ENCODE measurements around the gene MAGI3.

The MAGI3 gene

DNA sequence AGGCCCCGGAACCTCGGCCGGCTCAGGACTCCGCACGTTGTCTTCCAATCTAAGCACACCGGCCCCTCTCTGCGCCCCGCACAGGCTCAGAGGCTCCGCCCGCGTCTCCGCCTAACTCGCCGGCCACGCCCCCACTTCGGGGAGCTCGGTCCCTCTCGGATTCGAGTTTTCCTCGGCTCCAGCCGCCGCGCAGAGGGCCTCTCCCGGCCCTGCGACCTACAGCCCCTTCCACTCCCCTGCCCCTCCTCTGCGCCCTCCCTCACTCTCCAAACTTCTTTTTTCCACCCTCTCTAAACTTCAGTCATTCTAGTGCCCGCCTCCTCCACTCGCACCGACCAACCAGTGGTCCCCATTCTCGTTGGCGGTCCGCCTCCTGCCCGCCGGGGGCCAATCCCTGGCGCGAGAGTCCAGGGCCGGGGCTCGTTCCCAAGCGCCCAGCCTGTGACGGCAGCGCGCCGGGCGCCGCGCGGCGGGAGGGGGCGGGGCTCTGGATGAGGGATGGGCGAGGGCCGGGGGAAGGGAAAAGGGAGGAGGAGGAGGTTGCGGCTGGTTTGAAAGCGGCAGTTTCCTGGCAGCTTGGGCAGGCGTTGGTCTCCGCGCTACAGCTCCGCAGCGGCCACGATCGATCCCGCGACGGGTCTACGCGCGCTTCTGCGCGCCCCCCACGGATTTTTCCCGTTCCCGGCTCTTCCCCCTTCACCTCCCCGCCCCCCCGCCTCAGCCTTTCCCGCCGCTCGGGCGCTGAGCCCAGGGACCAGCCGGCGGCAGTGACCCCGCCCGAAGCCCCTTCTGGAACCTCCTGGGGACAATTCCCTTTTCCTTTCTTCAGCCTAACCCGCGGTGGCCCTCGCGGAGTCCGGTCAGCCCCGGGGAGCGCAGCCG lies at the start of gene MAGI3:
MAGI3 (plus strand) TSS at position 563 of the 882 bp plus-strand sequence. CDS start 519 bp downstream, outside the sequence.
- in situ Hi-C loops (cut with MboI; ENCODE audit: low pct_unique_long_range_greater_than_20kb, low sequenced_read_pairs, unreplicated experiment): no loop called here
- TF ChIP-seq, protein P1, sequence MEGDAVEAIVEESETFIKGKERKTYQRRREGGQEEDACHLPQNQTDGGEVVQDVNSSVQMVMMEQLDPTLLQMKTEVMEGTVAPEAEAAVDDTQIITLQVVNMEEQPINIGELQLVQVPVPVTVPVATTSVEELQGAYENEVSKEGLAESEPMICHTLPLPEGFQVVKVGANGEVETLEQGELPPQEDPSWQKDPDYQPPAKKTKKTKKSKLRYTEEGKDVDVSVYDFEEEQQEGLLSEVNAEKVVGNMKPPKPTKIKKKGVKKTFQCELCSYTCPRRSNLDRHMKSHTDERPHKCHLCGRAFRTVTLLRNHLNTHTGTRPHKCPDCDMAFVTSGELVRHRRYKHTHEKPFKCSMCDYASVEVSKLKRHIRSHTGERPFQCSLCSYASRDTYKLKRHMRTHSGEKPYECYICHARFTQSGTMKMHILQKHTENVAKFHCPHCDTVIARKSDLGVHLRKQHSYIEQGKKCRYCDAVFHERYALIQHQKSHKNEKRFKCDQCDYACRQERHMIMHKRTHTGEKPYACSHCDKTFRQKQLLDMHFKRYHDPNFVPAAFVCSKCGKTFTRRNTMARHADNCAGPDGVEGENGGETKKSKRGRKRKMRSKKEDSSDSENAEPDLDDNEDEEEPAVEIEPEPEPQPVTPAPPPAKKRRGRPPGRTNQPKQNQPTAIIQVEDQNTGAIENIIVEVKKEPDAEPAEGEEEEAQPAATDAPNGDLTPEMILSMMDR (IDR thresholded peaks at IDR 0.05; ENCODE audit: extremely low read depth, insufficient read depth, missing control alignments): no peak
- DNase-seq (ENCODE audit: low spot score): peak; percentile 93

DNA sequence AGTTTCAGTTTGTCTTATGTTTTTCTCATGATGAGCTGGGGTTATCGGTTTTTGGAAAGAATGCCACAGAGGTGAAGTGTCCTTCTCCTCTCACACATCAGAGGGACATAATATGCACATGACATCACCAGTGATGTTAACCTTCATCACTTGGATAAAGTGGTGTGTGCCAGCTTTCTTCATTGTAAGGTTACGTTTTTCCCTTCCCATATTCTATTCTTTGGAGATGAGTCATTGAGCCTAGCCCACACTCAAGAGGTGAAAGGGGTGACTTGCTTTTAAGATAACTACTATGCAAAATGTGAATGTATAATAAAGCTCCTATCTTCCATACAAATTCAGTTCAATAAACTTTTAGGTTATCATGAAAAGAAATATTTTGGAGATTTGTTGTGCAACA lies 36.7 kb upstream of the MAGI3 start:
- in situ Hi-C loops (cut with MboI; ENCODE audit: low pct_unique_long_range_greater_than_20kb, low sequenced_read_pairs, unreplicated experiment): no loop called here
- TF ChIP-seq, protein P1 (IDR thresholded peaks at IDR 0.05; ENCODE audit: extremely low read depth, insufficient read depth, missing control alignments): no peak
- no peak for DNase-seq (ENCODE audit: low spot score)

DNA sequence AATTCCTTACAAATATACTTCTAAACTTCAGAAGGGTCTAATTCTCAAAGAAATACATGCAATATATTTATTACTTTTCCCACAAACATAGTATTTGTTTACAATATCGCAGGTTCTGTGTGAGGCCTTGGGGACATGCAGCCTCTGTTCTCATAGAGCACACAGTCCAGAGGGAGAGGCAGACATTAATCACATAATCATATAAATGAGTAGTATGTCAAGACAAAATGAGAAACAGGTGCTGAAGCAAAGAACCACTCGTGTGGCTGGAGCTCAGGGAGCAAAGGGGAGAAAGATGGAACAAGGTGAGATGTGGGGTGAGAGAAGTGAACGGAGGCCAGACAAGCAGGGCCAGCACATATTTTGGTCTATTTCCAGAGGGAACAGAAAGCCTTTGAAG lies 26.4 kb upstream of the MAGI3 start:
- DNase-seq (ENCODE audit: low spot score): no peak
- TF ChIP-seq, protein P1 (IDR thresholded peaks at IDR 0.05; ENCODE audit: extremely low read depth, insufficient read depth, missing control alignments): no peak
- in situ Hi-C loops (cut with MboI; ENCODE audit: low pct_unique_long_range_greater_than_20kb, low sequenced_read_pairs, unreplicated experiment): no loop called here

DNA sequence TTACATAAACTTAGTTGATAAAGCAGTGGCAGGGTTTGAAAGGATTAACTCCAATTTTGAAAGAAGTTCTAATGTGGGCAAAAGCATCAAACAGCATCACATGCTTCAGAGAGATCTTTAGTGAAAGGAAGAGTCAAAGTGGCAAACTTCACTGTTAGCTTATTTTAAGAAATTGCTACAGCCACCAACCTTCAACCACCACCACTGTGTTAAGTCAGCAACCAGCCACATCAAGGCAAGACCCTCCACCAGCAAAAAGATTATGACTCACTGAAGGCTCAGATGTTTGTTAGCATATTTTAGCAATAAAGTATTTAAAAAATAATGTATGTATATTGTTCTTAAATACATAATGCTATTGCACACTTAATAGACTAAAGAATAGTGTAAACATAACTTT lies 21.3 kb upstream of the MAGI3 start:
- TF ChIP-seq, protein P1 (IDR thresholded peaks at IDR 0.05; ENCODE audit: extremely low read depth, insufficient read depth, missing control alignments): no peak
- in situ Hi-C loops (cut with MboI; ENCODE audit: low pct_unique_long_range_greater_than_20kb, low sequenced_read_pairs, unreplicated experiment): no loop called here
- no peak for DNase-seq (ENCODE audit: low spot score)

DNA sequence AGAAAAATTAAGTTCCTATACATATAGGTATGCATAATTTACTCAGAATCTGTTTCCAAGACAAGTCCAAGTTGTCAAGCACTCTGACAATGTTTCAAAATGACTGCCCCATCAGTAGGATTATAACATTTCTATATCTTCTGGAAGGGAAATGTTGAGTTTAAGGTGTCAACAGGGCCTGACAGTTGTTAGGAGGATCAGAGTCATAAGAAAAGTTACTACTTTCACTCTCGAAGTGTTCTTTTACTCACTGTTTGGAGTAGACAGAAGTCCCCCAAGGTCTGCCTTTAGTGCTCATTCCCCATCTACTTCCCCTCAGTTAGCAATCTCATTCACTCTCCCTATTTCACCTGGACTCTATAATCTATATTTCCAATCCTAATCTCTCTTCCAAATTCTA lies 20.6 kb upstream of the MAGI3 start:
- DNase-seq (ENCODE audit: low spot score): no peak
- TF ChIP-seq, protein P1 (IDR thresholded peaks at IDR 0.05; ENCODE audit: extremely low read depth, insufficient read depth, missing control alignments): no peak
- in situ Hi-C loops (cut with MboI; ENCODE audit: low pct_unique_long_range_greater_than_20kb, low sequenced_read_pairs, unreplicated experiment): no loop called here

DNA sequence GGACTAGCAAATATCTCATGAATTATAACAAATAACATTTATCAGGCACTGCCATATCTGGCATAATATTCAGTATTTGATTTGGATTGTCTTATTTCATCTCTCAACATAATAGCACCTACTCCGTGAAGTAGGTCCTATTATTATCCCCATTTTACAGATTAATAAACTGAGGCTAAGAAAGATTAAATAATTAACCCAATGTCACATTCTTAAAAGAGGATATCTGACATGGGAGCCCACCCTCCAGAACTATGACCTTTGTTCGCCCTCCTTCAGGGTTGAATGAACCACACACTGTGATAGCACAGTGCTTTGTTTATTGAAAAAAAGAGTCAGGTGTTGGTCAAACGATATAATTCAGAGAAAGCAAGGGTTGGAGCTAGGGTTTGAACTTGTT lies 19.4 kb upstream of the MAGI3 start:
- TF ChIP-seq, protein P1 (IDR thresholded peaks at IDR 0.05; ENCODE audit: extremely low read depth, insufficient read depth, missing control alignments): no peak
- in situ Hi-C loops (cut with MboI; ENCODE audit: low pct_unique_long_range_greater_than_20kb, low sequenced_read_pairs, unreplicated experiment): no loop called here
- no peak for DNase-seq (ENCODE audit: low spot score)

All from GM13977 (cell line).